SH-SY5Y (cell line): ENCODE results near the gene OSBPL8.

Experiments
- GATA2 ChIP-seq: IDR thresholded peaks from 2 replicates; pipeline ENCODE4 v1.6.1; 2011; ENCODE audit warnings: mild to moderate bottlenecking, low read depth, low read length
- GATA3 ChIP-seq: IDR thresholded peaks from 2 replicates; pipeline ENCODE4 v1.6.1; 2011; ENCODE audit warnings: low read depth, mild to moderate bottlenecking, low read length, moderate library complexity

DNA sequence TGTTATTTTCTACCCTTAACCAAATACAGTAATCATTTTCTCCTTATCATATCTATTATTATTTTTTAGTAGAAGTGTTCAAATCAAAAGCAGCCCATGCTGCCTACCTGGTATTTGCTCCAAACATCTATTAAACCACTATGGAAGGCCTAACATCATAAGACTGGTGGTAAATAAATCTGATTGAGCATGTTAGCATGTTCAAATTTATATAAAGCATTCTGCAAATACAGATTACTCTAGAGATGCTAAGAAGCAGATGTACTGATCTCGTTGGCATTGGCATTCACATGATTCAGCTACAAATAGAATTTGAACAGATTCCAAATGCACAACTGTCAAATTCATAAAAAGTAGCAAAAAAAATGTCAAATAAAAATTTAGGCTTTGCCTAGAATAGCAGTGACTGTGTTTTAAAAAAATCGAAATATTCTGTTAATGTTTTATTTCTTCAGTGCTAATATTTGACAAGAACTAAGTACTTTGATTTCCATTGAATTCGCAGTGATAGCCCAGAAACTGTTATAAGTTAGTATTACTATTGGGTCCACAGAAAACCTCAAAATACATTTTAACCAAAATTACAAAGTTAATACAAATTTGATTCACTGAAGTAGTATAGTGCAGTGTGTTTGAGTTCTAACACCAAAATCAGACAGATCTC is 9.4 kb upstream of the OSBPL8 start:
- TF ChIP-seq GATA2 (no peak), GATA3 (no peak)
